SK-N-SH (cell line): ENCODE data around the gene CLDN9. TPM values are rescaled to one million over a fixed set of nuclear protein-coding genes. Genes with fewer than 3 reads are reported as not detected.

Experiments
- CTCF ChIA-PET: fragments of 300-600, 350-600 bp; formaldehyde crosslinking; extraction: SDS; loops from one replicate; lab custom pipeline; 2021; lab: Yijun Ruan, JAX
- POLR2A ChIA-PET: fragments of 350-600 bp; sonication (Branson Sonifier 250); formaldehyde crosslinking; extraction: SDS; loops from one replicate; lab custom pipeline; 2020; ENCODE audit warnings: antibody characterized with exemption, inconsistent platforms; lab: Yijun Ruan, JAX
- DNase-seq: peaks from one replicate; pipeline ENCODE4 v3.0.0; 2012
- H2AFZ ChIP-seq: fragments of 200-600 bp; sonication (generic); 2 replicates; pipeline ENCODE4 v1.8.1; 2016; ENCODE audit warnings: antibody characterized with exemption, mild to moderate bottlenecking, low read depth
- H3F3A ChIP-seq: fragments of 200-600 bp; sonication (generic); replicated peaks from 2 replicates; pipeline ENCODE3; 2016; ENCODE audit warnings: antibody characterized with exemption, mild to moderate bottlenecking; ENCODE audit not compliant: insufficient read depth
- H3K27ac ChIP-seq, 2 experiments: fragments of 200-500 bp in 1 of 2; fragments of 200-600 bp in 1 of 2; sonication (Bioruptor generic) in 1 of 2; sonication (generic), shearing (Covaris generic) in 1 of 2; 2 replicates each; pipeline versions ENCODE4 v1.5.1 to v1.6.1; 2014 to 2016; ENCODE audit warnings: low read depth in 2 of 2, inconsistent platforms in 1 of 2, low read length in 1 of 2, mild to moderate bottlenecking in 1 of 2, mixed read lengths in 1 of 2
- H3K27me3 ChIP-seq: fragments of 200-600 bp; sonication (generic), shearing (Covaris generic); 2 replicates; pipeline ENCODE4 v1.6.1; 2016; ENCODE audit warnings: mixed run types; ENCODE audit not compliant: insufficient read depth
- H3K36me3 ChIP-seq, 2 experiments: fragments of 200-500 bp in 1 of 2; fragments of 200-600 bp in 1 of 2; sonication (Bioruptor generic) in 1 of 2; sonication (generic) in 1 of 2; replicated peaks in 1 of 2; 2 replicates each; pipeline versions ENCODE3 to v1.5.1; 2014 to 2016; ENCODE audit warnings: low read length in 1 of 2, mild to moderate bottlenecking in 1 of 2; ENCODE audit not compliant: insufficient read depth in 2 of 2, control insufficient read depth in 1 of 2
- H3K4me1 ChIP-seq, 2 experiments: fragments of 200-500 bp in 1 of 2; fragments of 200-600 bp in 1 of 2; sonication (Bioruptor generic) in 1 of 2; sonication (generic), shearing (Covaris generic) in 1 of 2; 2 replicates each; pipeline versions ENCODE4 v1.5.1 to v1.6.1; 2014 to 2016; ENCODE audit warnings: low read depth in 1 of 2, low read length in 1 of 2, mixed run types in 1 of 2; ENCODE audit not compliant: insufficient read depth in 2 of 2, control insufficient read depth in 1 of 2
- H3K4me2 ChIP-seq: fragments of 200-600 bp; sonication (generic), shearing (Covaris generic); 2 replicates; pipeline ENCODE4 v1.6.1; 2017; ENCODE audit warnings: mixed run types
- H3K4me3 ChIP-seq, 2 experiments: fragments of 200-500 bp in 1 of 2; fragments of 200-600 bp in 1 of 2; sonication (Bioruptor generic) in 1 of 2; sonication (generic), shearing (Covaris generic) in 1 of 2; 2 replicates each; pipeline versions ENCODE4 v1.5.1 to v1.8.1; 2014 to 2016; ENCODE audit warnings: low read depth in 2 of 2, inconsistent platforms in 1 of 2, low read length in 1 of 2, mild to moderate bottlenecking in 1 of 2, mixed read lengths in 1 of 2, moderate library complexity in 1 of 2
- H3K79me2 ChIP-seq: fragments of 200-600 bp; sonication (generic); 2 replicates; pipeline ENCODE4 v1.8.1; 2017; ENCODE audit warnings: mild to moderate bottlenecking; ENCODE audit not compliant: insufficient read depth
- H3K9ac ChIP-seq: fragments of 200-600 bp; sonication (generic); 2 replicates; pipeline ENCODE4 v1.6.1; 2017; ENCODE audit warnings: mixed run types
- H3K9me2 ChIP-seq: fragments of 200-600 bp; sonication (generic); 2 replicates; pipeline ENCODE4 v1.6.1; 2017; ENCODE audit warnings: mixed run types
- H3K9me3 ChIP-seq: fragments of 200-600 bp; sonication (generic); 2 replicates; pipeline ENCODE4 v1.6.1; 2017; ENCODE audit warnings: mixed run types, mild to moderate bottlenecking, moderate library complexity
- H4K20me1 ChIP-seq: fragments of 200-600 bp; sonication (generic); 2 replicates; pipeline ENCODE4 v1.6.1; 2017; ENCODE audit warnings: mild to moderate bottlenecking, mixed run types; ENCODE audit not compliant: insufficient read depth
- CHD2 ChIP-seq: fragments of 150-350 bp; IDR thresholded peaks from 2 replicates; pipeline ENCODE4 v1.6.1; 2018; ENCODE audit warnings: low read length; ENCODE audit not compliant: partially characterized antibody
- ELF1 ChIP-seq: IDR thresholded peaks from 2 replicates; pipeline ENCODE4 v1.4.0; 2012
- EP300 ChIP-seq, 2 experiments: IDR thresholded peaks; 2 replicates each; pipeline versions ENCODE4 v1.4.0 to v1.6.1; 2012; ENCODE audit warnings: borderline replicate concordance in 1 of 2, low read depth in 1 of 2, low read length in 1 of 2
- FOXM1 ChIP-seq: IDR thresholded peaks from 2 replicates; pipeline ENCODE4 v1.4.0; 2012; ENCODE audit warnings: low read depth, mild to moderate bottlenecking
- GABPA ChIP-seq: IDR thresholded peaks from 2 replicates; pipeline ENCODE4 v1.4.0; 2012; ENCODE audit warnings: low read depth, mild to moderate bottlenecking
- GATA2 ChIP-seq: sonication (generic); formaldehyde crosslinking; IDR thresholded peaks from 2 replicates; pipeline ENCODE4 v1.5.0; 2020; ENCODE audit warnings: mild to moderate bottlenecking, missing genetic modification reagents
- IRF3 ChIP-seq: fragments of 150-350 bp; IDR thresholded peaks from 2 replicates; pipeline ENCODE4 v1.6.1; 2016; ENCODE audit warnings: mild to moderate bottlenecking, low read depth, low read length
- JUND ChIP-seq: IDR thresholded peaks from 2 replicates; pipeline ENCODE4 v1.4.0; 2012
- MXI1 ChIP-seq: IDR thresholded peaks from 2 replicates; pipeline ENCODE4 v1.6.1; 2012; ENCODE audit warnings: mild to moderate bottlenecking, low read depth, low read length, improper control_type of control experiment
- NRF1 ChIP-seq: IDR thresholded peaks from 2 replicates; pipeline ENCODE4 v1.6.1; 2012; ENCODE audit warnings: low read depth, mild to moderate bottlenecking, low read length
- WGBS: methylation state at CpG from one replicate; pipeline ENCODE4 v1.1.6; 2017; ENCODE audit warnings: low lambda C conversion rate; 5-methylcytosine and 5-hydroxymethylcytosine counted together
- polyA plus RNA-seq, 3 experiments: library from polyadenylated mRNA; depleted of rRNA; stranded (reverse); fragments of >200 nt; gene quantifications; 2 replicates each; pipeline ENCODE4 v1.2.3, GENCODE V29; 2012
- TF ChIP-seq, protein P1 (sequence below): IDR thresholded peaks from 2 replicates; pipeline ENCODE4 v1.4.0; 2012; ENCODE audit warnings: low read depth, borderline replicate concordance

The CLDN9 gene
- polyA plus RNA-seq, 1 of the 3 experiments (the other 2 are of a cell fraction): 0.08 TPM

DNA sequence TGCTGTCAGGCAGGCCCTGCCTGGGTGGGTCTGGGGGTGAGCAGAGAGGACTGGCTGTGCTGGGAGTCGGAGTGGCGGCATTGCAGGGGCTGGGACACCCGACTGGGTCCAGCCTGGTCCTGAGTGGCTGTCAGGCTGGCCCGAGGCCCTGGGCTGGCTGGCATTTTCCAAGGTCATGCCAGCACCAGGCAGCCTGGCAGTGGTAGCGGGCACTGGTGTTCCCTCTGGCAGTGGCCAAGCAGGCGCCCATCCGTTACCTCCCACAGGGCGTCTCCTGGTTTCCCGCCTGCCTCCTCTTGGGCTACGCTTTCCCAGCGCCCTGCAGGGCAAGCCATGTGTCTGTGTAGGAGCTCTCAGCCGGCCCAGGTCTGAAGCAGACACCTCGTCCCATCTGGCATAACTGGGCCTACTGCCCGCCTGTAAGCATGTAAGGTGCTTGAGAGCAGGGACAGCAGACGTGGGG is 26.8 kb upstream of the CLDN9 start:
- H3K9me2 ChIP-seq: no peaks in the 10 kb centered on the region
- H3K9me3 ChIP-seq: no peaks in the 10 kb centered on the region
- WGBS: 89% methylated on average over 8 of the region's 15 CpGs
- H2AFZ ChIP-seq: no peak overlapping the region
- no peaks in the 10 kb centered on the region for H3K27me3 ChIP-seq
- no peaks in the 10 kb centered on the region for H3K36me3 ChIP-seq
- H3K9ac ChIP-seq: no peak overlapping the region
- H3K27ac ChIP-seq: no peak overlapping the region
- no peak overlapping the region for H3K4me2 ChIP-seq
- no peaks in the 10 kb centered on the region for H4K20me1 ChIP-seq
- no peak for DNase-seq
- ChIA-PET CTCF (interaction anchor here (0.7 to 2.1 kb wide), 9 partner anchors 9 to 67 kb away, joined by 3 to 9 read pairs (median 3); no protein-coding TSS in a partner anchor), POLR2A (no interaction called here)
- H3K4me3 ChIP-seq: no peak overlapping the region
- peaks cover 2 to 14% of the 10 kb centered on the region in 2 experiments; a peak in 2 of 4 replicates for H3K4me1 ChIP-seq
- no peak for TF ChIP-seq IRF3
- TF ChIP-seq GATA2 (CRISPR knock-in tag): no peak
- no peak for TF ChIP-seq MXI1
- TF ChIP-seq FOXM1: no peak
- TF ChIP-seq JUND: no peak
- TF ChIP-seq EP300 (IDR thresholded peaks at IDR 0.05; ENCODE audit: borderline replicate concordance in 1 of 2, low read depth in 1 of 2, low read length in 1 of 2): no peak
- no peak for TF ChIP-seq NRF1
- TF ChIP-seq, protein P1, sequence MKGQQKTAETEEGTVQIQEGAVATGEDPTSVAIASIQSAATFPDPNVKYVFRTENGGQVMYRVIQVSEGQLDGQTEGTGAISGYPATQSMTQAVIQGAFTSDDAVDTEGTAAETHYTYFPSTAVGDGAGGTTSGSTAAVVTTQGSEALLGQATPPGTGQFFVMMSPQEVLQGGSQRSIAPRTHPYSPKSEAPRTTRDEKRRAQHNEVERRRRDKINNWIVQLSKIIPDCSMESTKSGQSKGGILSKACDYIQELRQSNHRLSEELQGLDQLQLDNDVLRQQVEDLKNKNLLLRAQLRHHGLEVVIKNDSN: no peak
- H3K79me2 ChIP-seq: no peaks in the 10 kb centered on the region
- peaks cover 10% of the 10 kb centered on the region for H3F3A ChIP-seq

- Histone ChIP-seq H3K36me3 (no peaks in the 10 kb centered on the region), H4K20me1 (no peaks in the 10 kb centered on the region), H3K9me3 (no peaks in the 10 kb centered on the region), H3K9me2 (no peaks in the 10 kb centered on the region), H3K27me3 (no peaks in the 10 kb centered on the region), H3K4me2 (no peak overlapping the region), H3K9ac (no peak overlapping the region), H3K27ac (no peak overlapping the region), H3F3A (peaks cover 10% of the 10 kb centered on the region), H3K4me1 (peaks cover 0 to 14% of the 10 kb centered on the region in 2 experiments; a peak in 1 of 4 replicates), H3K4me3 (no peak overlapping the region), H2AFZ (no peak overlapping the region), H3K79me2 (no peaks in the 10 kb centered on the region)
- DNase-seq: no peak
- ChIA-PET CTCF (interaction anchor here (0.7 to 1.5 kb wide), 4 partner anchors 8 to 67 kb away, joined by 3 to 4 read pairs (median 3); no protein-coding TSS in a partner anchor), POLR2A (no interaction called here)
- TF ChIP-seq ELF1 (no peak), EP300 (IDR thresholded peaks at IDR 0.05; ENCODE audit: borderline replicate concordance in 1 of 2, low read depth in 1 of 2, low read length in 1 of 2) (no peak), GABPA (no peak), GATA2 (CRISPR knock-in tag) (no peak), CHD2 (no peak)
- 72% methylated on average over 6 of the region's 17 CpGs for WGBS
Measured at GRCh38 chr16:2986623-2987188, 26.0 kb upstream of the CLDN9 start.
